Measurements from ENCODE around the gene ABCA1. TPM values are rescaled to one million over a fixed set of nuclear protein-coding genes. Genes with fewer than 3 reads are reported as not detected.

The ABCA1 gene
- total RNA-seq, 6 donors from 2014 or later = 27.6 to 194 (median 47.0) TPM

DNA sequence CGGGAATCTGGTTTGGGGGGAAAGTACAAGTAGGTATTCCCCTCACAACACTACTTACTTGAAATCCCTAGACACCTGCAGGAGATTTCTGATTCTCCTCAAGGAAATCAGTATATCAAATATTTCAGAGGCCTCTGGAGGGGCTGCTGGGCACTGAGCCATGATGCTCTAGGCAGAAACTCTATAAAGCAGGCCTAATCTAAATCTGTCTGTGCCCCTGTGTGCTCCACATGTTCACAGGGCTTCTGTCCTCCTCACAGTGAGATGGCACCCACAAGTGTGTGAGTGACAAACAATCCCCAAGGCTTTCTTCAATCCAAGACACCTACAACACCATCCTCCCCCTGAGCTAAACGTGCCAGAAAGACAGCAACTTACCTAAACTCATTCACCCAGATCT lies 125.0 kb downstream of the ABCA1 start:
- H3K36me3 ChIP-seq = peaks cover 51 to 93% (median 58%) of the 10 kb centered on the region in 4 donors
- no peaks in the 10 kb centered on the region for H3K27me3 ChIP-seq
- no peaks in the 10 kb centered on the region for H3K9me3 ChIP-seq
- H3K4me3 ChIP-seq = no peak overlapping the region
- H3K27ac ChIP-seq = no peak overlapping the region
- 84 to 89% methylated on average over 2 of the region's 2 CpGs for WGBS, 2 donors
- no peak for DNase-seq
- TF ChIP-seq, protein P1, sequence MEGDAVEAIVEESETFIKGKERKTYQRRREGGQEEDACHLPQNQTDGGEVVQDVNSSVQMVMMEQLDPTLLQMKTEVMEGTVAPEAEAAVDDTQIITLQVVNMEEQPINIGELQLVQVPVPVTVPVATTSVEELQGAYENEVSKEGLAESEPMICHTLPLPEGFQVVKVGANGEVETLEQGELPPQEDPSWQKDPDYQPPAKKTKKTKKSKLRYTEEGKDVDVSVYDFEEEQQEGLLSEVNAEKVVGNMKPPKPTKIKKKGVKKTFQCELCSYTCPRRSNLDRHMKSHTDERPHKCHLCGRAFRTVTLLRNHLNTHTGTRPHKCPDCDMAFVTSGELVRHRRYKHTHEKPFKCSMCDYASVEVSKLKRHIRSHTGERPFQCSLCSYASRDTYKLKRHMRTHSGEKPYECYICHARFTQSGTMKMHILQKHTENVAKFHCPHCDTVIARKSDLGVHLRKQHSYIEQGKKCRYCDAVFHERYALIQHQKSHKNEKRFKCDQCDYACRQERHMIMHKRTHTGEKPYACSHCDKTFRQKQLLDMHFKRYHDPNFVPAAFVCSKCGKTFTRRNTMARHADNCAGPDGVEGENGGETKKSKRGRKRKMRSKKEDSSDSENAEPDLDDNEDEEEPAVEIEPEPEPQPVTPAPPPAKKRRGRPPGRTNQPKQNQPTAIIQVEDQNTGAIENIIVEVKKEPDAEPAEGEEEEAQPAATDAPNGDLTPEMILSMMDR (IDR thresholded peaks at IDR 0.05) = no peak
- no peak for ATAC-seq (ENCODE audit: low FRiP score in 2 of 2)
- no peaks in the 10 kb centered on the region for H3K4me1 ChIP-seq

GRCh38 chr9:104802110-104802509 lies 125.8 kb downstream of the ABCA1 start:
- Histone ChIP-seq H3K9me3 (no peaks in the 10 kb centered on the region), H3K36me3 (peaks cover 52 to 96% (median 62%) of the 10 kb centered on the region in 4 donors), H3K4me3 (no peak overlapping the region), H3K27me3 (no peaks in the 10 kb centered on the region), H3K4me1 (no peaks in the 10 kb centered on the region), H3K27ac (no peak overlapping the region)
- DNase-seq (no peak), ATAC-seq (ENCODE audit: low FRiP score in 2 of 2) (no peak)
- WGBS, 2 donors = 90% methylated on average over 5 of the region's 5 CpGs
- TF ChIP-seq POLR2A (IDR thresholded peaks at IDR 0.05) = no peak
- no peak for TF ChIP-seq EP300 (IDR thresholded peaks at IDR 0.05)
- TF ChIP-seq, protein P1 (IDR thresholded peaks at IDR 0.05) = no peak
- TF ChIP-seq POLR2AphosphoS5 (IDR thresholded peaks at IDR 0.05) = no peak

DNA sequence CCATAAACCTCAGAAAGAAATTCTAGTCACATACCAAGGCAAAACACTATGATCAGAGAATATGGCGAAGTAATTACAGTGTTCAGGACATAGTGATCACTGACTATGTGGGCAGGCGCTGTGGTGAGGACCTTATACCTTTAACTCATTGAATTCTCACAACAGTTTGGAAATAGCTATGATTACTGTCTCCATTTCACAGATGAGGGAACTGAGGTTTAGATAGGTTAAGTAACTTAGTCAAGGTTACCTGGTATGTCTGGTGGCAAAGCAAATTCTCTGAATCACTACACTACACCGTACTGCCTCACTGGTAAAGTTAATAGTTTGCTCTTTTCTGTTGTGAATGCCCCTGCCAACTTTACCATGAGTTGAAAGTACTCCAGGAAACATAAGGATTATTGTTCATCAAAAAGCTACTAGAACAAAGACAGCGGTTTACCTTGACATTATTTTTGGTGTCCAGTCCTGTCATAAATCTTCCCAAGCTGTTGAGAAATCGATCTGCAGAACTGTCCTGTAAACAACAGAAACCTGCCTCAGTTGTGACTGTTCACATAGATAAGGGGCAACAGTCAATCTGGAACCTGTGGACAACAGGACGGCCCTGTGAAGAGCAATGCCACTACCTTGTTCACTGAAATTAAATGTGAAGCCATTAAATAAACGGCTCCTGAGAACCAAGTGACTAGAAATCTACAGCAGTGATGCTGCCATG lies 127.7 kb downstream of the ABCA1 start:
- H3K4me3 ChIP-seq = no peak overlapping the region
- DNase-seq (no peak), ATAC-seq (ENCODE audit: low FRiP score in 2 of 2) (no peak)
- H3K27me3 ChIP-seq = no peaks in the 10 kb centered on the region
- no peak overlapping the region for H3K27ac ChIP-seq
- WGBS, 2 donors = 88 to 93% methylated on average over 7 of the region's 7 CpGs
- H3K4me1 ChIP-seq = peaks cover 1 to 7% (median 3%) of the 10 kb centered on the region in 4 donors
- TF ChIP-seq POLR2A (IDR thresholded peaks at IDR 0.05) (no peak), EP300 (IDR thresholded peaks at IDR 0.05) (no peak), POLR2AphosphoS5 (IDR thresholded peaks at IDR 0.05) (no peak)
- TF ChIP-seq, protein P1 (IDR thresholded peaks at IDR 0.05) = no peak
- peaks cover 44 to 96% (median 66%) of the 10 kb centered on the region in 4 donors for H3K36me3 ChIP-seq
- no peaks in the 10 kb centered on the region for H3K9me3 ChIP-seq

- DNase-seq (no peak), ATAC-seq (ENCODE audit: low FRiP score in 2 of 2) (no peak)
- Histone ChIP-seq H3K27me3 (no peaks in the 10 kb centered on the region), H3K27ac (no peak overlapping the region), H3K4me3 (no peak overlapping the region), H3K9me3 (no peaks in the 10 kb centered on the region), H3K36me3 (peaks cover 37 to 97% (median 68%) of the 10 kb centered on the region in 4 donors), H3K4me1 (peaks cover 5 to 15% (median 8%) of the 10 kb centered on the region in 4 donors)
- TF ChIP-seq, protein P1 (IDR thresholded peaks at IDR 0.05) = no peak
- TF ChIP-seq POLR2AphosphoS5 (IDR thresholded peaks at IDR 0.05) = no peak
- WGBS, 2 donors = 85 to 97% methylated on average over 5 of the region's 5 CpGs
Observed at GRCh38 chr9:104798209-104798995, 129.6 kb downstream of the ABCA1 start.

Data from upper lobe of left lung (tissue), 6 donors.